Keratinocyte (primary cell): ENCODE measurements around the gene LRP1B. TPM values are rescaled to one million over a fixed set of nuclear protein-coding genes. Genes with fewer than 3 reads are reported as not detected.

ENCODE experiments used
- DNase-seq: peaks from one replicate; pipeline ENCODE4 v3.0.0-alpha.2; 2011; ENCODE audit warnings: low read depth, missing footprints, low spot score
- FAIRE-seq: peaks from 2 replicates; lab custom pipeline; 2011; peaks lifted over from hg19 to GRCh38; lab: Jason Lieb, UNC
- H2AFZ ChIP-seq: 2 replicates; pipeline ENCODE4 v1.6.0; 2012; ENCODE audit warnings: low read length, control low read depth, inconsistent platforms; ENCODE audit not compliant: control insufficient read depth
- H3K27ac ChIP-seq: 2 replicates; pipeline ENCODE4 v1.5.1; 2011; ENCODE audit warnings: low read length; ENCODE audit not compliant: control insufficient read depth, insufficient read depth
- H3K27me3 ChIP-seq: 3 replicates; pipeline ENCODE4 v1.6.0; 2011; ENCODE audit warnings: low read length; ENCODE audit not compliant: control insufficient read depth, insufficient read depth; ENCODE audit errors: extremely low read depth
- H3K36me3 ChIP-seq, 2 experiments: 2 replicates in 1 of 2; 3 replicates in 1 of 2; pipeline ENCODE4 v1.5.1; 2011; ENCODE audit warnings: low read length in 2 of 2, mild to moderate bottlenecking in 1 of 2; ENCODE audit not compliant: control insufficient read depth in 2 of 2, insufficient read depth in 2 of 2; ENCODE audit errors: extremely low read depth in 1 of 2
- H3K4me1 ChIP-seq: 3 replicates; pipeline ENCODE4 v1.5.1; 2011; ENCODE audit warnings: low read length; ENCODE audit not compliant: control insufficient read depth, insufficient read depth; ENCODE audit errors: extremely low read depth
- H3K4me2 ChIP-seq: 3 replicates; pipeline ENCODE4 v1.6.0; 2011; ENCODE audit warnings: low read depth, low read length; ENCODE audit not compliant: control insufficient read depth, insufficient read depth; ENCODE audit errors: extremely low read depth
- H3K4me3 ChIP-seq, 3 experiments: fragments of 200-600 bp in 1 of 3; sonication (generic) in 1 of 3; 2 replicates in 2 of 3; 3 replicates in 1 of 3; pipeline ENCODE4 v1.5.1; 2011 to 2016; ENCODE audit warnings: low read length in 3 of 3, mild to moderate bottlenecking in 3 of 3, control low read depth in 2 of 3, inconsistent platforms in 1 of 3, low read depth in 1 of 3, mixed read lengths in 1 of 3, mixed run types in 1 of 3, moderate library complexity in 1 of 3; ENCODE audit not compliant: control insufficient read depth in 2 of 3, insufficient read depth in 2 of 3; ENCODE audit errors: extremely low read depth in 1 of 3
- H3K79me2 ChIP-seq: 2 replicates; pipeline ENCODE4 v1.6.0; 2012; ENCODE audit warnings: low read length; ENCODE audit not compliant: control insufficient read depth, insufficient read depth
- H3K9ac ChIP-seq: 3 replicates; pipeline ENCODE4 v1.6.0; 2011; ENCODE audit warnings: low read length; ENCODE audit not compliant: control insufficient read depth, insufficient read depth; ENCODE audit errors: extremely low read depth
- H3K9me1 ChIP-seq: 3 replicates; pipeline ENCODE4 v1.6.0; 2011; ENCODE audit warnings: low read length; ENCODE audit not compliant: control insufficient read depth, insufficient read depth; ENCODE audit errors: extremely low read depth
- H3K9me3 ChIP-seq: 2 replicates; pipeline ENCODE4 v1.5.1; 2012; ENCODE audit warnings: low read depth, low read length; ENCODE audit not compliant: control insufficient read depth
- H4K20me1 ChIP-seq: 3 replicates; pipeline ENCODE4 v1.6.0; 2011; ENCODE audit warnings: low read length; ENCODE audit not compliant: control insufficient read depth, insufficient read depth; ENCODE audit errors: extremely low read depth
- EZH2 ChIP-seq: IDR thresholded peaks from one replicate; pipeline ENCODE4 v1.6.1; 2012; ENCODE audit warnings: inconsistent platforms, mild to moderate bottlenecking, low read length, moderate library complexity
- dilution Hi-C: fragments of 300-500 bp; cut with MboI; formaldehyde crosslinking; loops from one replicate; pipeline ENCODE4 v1.7.0; 2020; ENCODE audit warnings: low sequenced_read_pairs; ENCODE audit not compliant: extremely low pct_ligation_motif_present
- polyA plus RNA-seq, 5 experiments: library from polyadenylated mRNA; depleted of rRNA in 3 of 5; stranded (reverse) in 3 of 5; stranded (forward) in 1 of 5; unstranded in 1 of 5; fragments of >200 nt; gene quantifications; 1 replicate in 1 of 5; 2 replicates in 3 of 5; 3 replicates in 1 of 5; pipeline versions ENCODE4 v1.2.1 to v1.2.3, GENCODE V29; 2011 to 2012; ENCODE audit warnings: missing spikeins in 2 of 5, low read depth in 1 of 5, low replicate concordance in 1 of 5
- TF ChIP-seq, protein P1 (sequence below), 3 experiments: IDR thresholded peaks in 1 of 3; conservative IDR thresholded peaks in 1 of 3; optimal IDR thresholded peaks in 1 of 3; 2 replicates in 2 of 3; 3 replicates in 1 of 3; pipeline versions ENCODE3 to v1.5.1; 2011; ENCODE audit warnings: low read length in 3 of 3, mild to moderate bottlenecking in 3 of 3, moderate library complexity in 2 of 3, control low read depth in 1 of 3, inconsistent platforms in 1 of 3; ENCODE audit not compliant: insufficient read depth in 2 of 3; ENCODE audit errors: extremely low read depth in 1 of 3

Gene LRP1B
- polyA plus RNA-seq, 1 donor (not counting 4 experiments of a cell fraction or from before 2014, with no cell fraction given): not detected

- no peak overlapping the region for H3K4me2 ChIP-seq
- no peaks in the 10 kb centered on the region for H3K36me3 ChIP-seq
- no peak overlapping the region for H2AFZ ChIP-seq
- no peaks in the 10 kb centered on the region for H3K9me3 ChIP-seq
- H3K4me1 ChIP-seq: peaks cover 4% of the 10 kb centered on the region
- H3K9me1 ChIP-seq: no peaks in the 10 kb centered on the region
- FAIRE-seq (no peak), DNase-seq (no peak)
- no peak overlapping the region for H3K4me3 ChIP-seq
- dilution Hi-C loops: no loop called here
- no peak overlapping the region for H3K27ac ChIP-seq
- no peak overlapping the region for H3K9ac ChIP-seq
- no peaks in the 10 kb centered on the region for H4K20me1 ChIP-seq
- no peak for TF ChIP-seq EZH2
- TF ChIP-seq, protein P1, sequence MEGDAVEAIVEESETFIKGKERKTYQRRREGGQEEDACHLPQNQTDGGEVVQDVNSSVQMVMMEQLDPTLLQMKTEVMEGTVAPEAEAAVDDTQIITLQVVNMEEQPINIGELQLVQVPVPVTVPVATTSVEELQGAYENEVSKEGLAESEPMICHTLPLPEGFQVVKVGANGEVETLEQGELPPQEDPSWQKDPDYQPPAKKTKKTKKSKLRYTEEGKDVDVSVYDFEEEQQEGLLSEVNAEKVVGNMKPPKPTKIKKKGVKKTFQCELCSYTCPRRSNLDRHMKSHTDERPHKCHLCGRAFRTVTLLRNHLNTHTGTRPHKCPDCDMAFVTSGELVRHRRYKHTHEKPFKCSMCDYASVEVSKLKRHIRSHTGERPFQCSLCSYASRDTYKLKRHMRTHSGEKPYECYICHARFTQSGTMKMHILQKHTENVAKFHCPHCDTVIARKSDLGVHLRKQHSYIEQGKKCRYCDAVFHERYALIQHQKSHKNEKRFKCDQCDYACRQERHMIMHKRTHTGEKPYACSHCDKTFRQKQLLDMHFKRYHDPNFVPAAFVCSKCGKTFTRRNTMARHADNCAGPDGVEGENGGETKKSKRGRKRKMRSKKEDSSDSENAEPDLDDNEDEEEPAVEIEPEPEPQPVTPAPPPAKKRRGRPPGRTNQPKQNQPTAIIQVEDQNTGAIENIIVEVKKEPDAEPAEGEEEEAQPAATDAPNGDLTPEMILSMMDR (optimal IDR thresholded peaks at IDR 0.05 in 1 of 3, IDR thresholded peaks at IDR 0.05 in 1 of 3, conservative IDR thresholded peaks at IDR 0.05 in 1 of 3; ENCODE audit: extremely low read depth in 1 of 3, insufficient read depth in 2 of 3, low read length in 3 of 3): no peak
- H3K79me2 ChIP-seq: no peaks in the 10 kb centered on the region
- no peaks in the 10 kb centered on the region for H3K27me3 ChIP-seq
These were observed 88.1 kb downstream of the LRP1B start for GRCh38 chr2:142042536-142043199.

- DNase-seq: no peak
- no peaks in the 10 kb centered on the region for H3K9me3 ChIP-seq
- no peaks in the 10 kb centered on the region for H3K27me3 ChIP-seq
- H3K36me3 ChIP-seq: no peaks in the 10 kb centered on the region
- H3K9me1 ChIP-seq: no peaks in the 10 kb centered on the region
- no peaks in the 10 kb centered on the region for H4K20me1 ChIP-seq
- no peak overlapping the region for H3K27ac ChIP-seq
- no peak for FAIRE-seq
- H3K79me2 ChIP-seq: no peaks in the 10 kb centered on the region
- peaks cover 4% of the 10 kb centered on the region for H3K4me1 ChIP-seq
- no peak overlapping the region for H3K4me2 ChIP-seq
- H3K9ac ChIP-seq: no peak overlapping the region
- no peak overlapping the region for H2AFZ ChIP-seq
- dilution Hi-C loops: no loop called here
- TF ChIP-seq EZH2: no peak
- TF ChIP-seq, protein P1 (optimal IDR thresholded peaks at IDR 0.05 in 1 of 3, IDR thresholded peaks at IDR 0.05 in 1 of 3, conservative IDR thresholded peaks at IDR 0.05 in 1 of 3; ENCODE audit: extremely low read depth in 1 of 3, insufficient read depth in 2 of 3, low read length in 3 of 3): no peak
- no peak overlapping the region for H3K4me3 ChIP-seq
These were observed 88.8 kb downstream of the LRP1B start for GRCh38 chr2:142041996-142042395.
